SK-N-SH treated with all-trans-retinoic acid at 6 μM for 48 hours (cell line): Measurements from ENCODE around the gene SLC27A5.
"Not testable (repeated sequence)": the region's sequence is repeated elsewhere in the genome, so short reads cannot be mapped to it uniquely, and the experiment has no call there.

ENCODE experiments used
- ATAC-seq: fragments of 200-7000 bp; cut with Tn5 transposase; 3 replicates; pipeline ENCODE4 v1.9.1; 2020; ENCODE audit warnings: mild to moderate bottlenecking, moderate library complexity
- ARNTL ChIP-seq: fragments of 450-650 bp; formaldehyde crosslinking; IDR thresholded peaks from 2 replicates; pipeline ENCODE4 v1.5.0; 2020; ENCODE audit warnings: low read depth, mild to moderate bottlenecking, moderate library complexity, borderline replicate concordance
- BACH2 ChIP-seq: fragments of 250-450 bp; sonication (Bioruptor Pico); IDR thresholded peaks from 2 replicates; pipeline ENCODE4 v1.9.0; 2021; ENCODE audit warnings: mild to moderate bottlenecking, borderline replicate concordance
- CSDC2 ChIP-seq: fragments of 250-450 bp; sonication (Bioruptor Pico); IDR thresholded peaks from 2 replicates; pipeline ENCODE4 v1.5.0; 2020; ENCODE audit warnings: mild to moderate bottlenecking, moderate library complexity
- ESRRG ChIP-seq: fragments of 250-450 bp; sonication (Bioruptor Pico); IDR thresholded peaks from 2 replicates; pipeline ENCODE4 v1.6.1; 2021; ENCODE audit warnings: mild to moderate bottlenecking
- GLIS3 ChIP-seq: fragments of 250-450 bp; sonication (Bioruptor Pico); IDR thresholded peaks from 2 replicates; pipeline ENCODE4 v1.5.0; 2020; ENCODE audit warnings: mild to moderate bottlenecking, moderate library complexity
- ISL1 ChIP-seq: fragments of 250-450 bp; sonication (Bioruptor Pico); IDR thresholded peaks from 2 replicates; pipeline ENCODE4 v2.1.2; 2022; ENCODE audit warnings: mild to moderate bottlenecking, moderate library complexity
- OSR1 ChIP-seq: fragments of 250-450 bp; sonication (Bioruptor Pico); IDR thresholded peaks from 2 replicates; pipeline ENCODE4 v1.8.0; 2022; ENCODE audit warnings: moderate library complexity, mild to moderate bottlenecking, inconsistent platforms
- PPARA ChIP-seq: fragments of 250-450 bp; sonication (Bioruptor Pico); IDR thresholded peaks from 2 replicates; pipeline ENCODE4 v1.5.0; 2020; ENCODE audit warnings: mild to moderate bottlenecking, borderline replicate concordance
- RARB ChIP-seq: fragments of 250-450 bp; sonication (Bioruptor Pico); IDR thresholded peaks from 2 replicates; pipeline ENCODE4 v1.8.0; 2021; ENCODE audit warnings: mild to moderate bottlenecking, moderate library complexity
- SNAI2 ChIP-seq: fragments of 250-450 bp; sonication (Bioruptor Pico); IDR thresholded peaks from 2 replicates; pipeline ENCODE4 v1.5.0; 2020; ENCODE audit warnings: mild to moderate bottlenecking, moderate library complexity
- TCF4 ChIP-seq: fragments of 250-450 bp; sonication (Bioruptor Pico); IDR thresholded peaks from 2 replicates; pipeline ENCODE4 v1.8.0; 2021; ENCODE audit warnings: mild to moderate bottlenecking, moderate library complexity, borderline replicate concordance
- TOX ChIP-seq: fragments of 250-450 bp; sonication (Bioruptor Pico); IDR thresholded peaks from 2 replicates; pipeline ENCODE4 v1.8.0; 2021; ENCODE audit warnings: mild to moderate bottlenecking, moderate library complexity, borderline replicate concordance
- ZC3H10 ChIP-seq: fragments of 250-450 bp; sonication (Bioruptor Pico); IDR thresholded peaks from 2 replicates; pipeline ENCODE4 v1.5.1; 2021; ENCODE audit warnings: mild to moderate bottlenecking, moderate library complexity
- ZFP3 ChIP-seq: fragments of 250-450 bp; sonication (Bioruptor Pico); IDR thresholded peaks from 2 replicates; pipeline ENCODE4 v1.5.0; 2020; ENCODE audit warnings: mild to moderate bottlenecking, moderate library complexity
- ZFP30 ChIP-seq: fragments of 450-650 bp; formaldehyde crosslinking; IDR thresholded peaks from 2 replicates; pipeline ENCODE4 v1.5.0; 2022; ENCODE audit warnings: mild to moderate bottlenecking, moderate library complexity
- ZNF565 ChIP-seq: fragments of 450-650 bp; formaldehyde crosslinking; conservative IDR thresholded peaks from 2 replicates; pipeline ENCODE4 v1.5.0; 2020; ENCODE audit warnings: low read depth, mild to moderate bottlenecking, moderate library complexity
- ZNF70 ChIP-seq: fragments of 450-650 bp; formaldehyde crosslinking; IDR thresholded peaks from 2 replicates; pipeline ENCODE4 v1.5.0; 2020; ENCODE audit warnings: mild to moderate bottlenecking, moderate library complexity
- TF ChIP-seq, protein P1 (sequence below): fragments of 250-450 bp; sonication (Bioruptor Pico); IDR thresholded peaks from 2 replicates; pipeline ENCODE4 v1.5.1; 2021; ENCODE audit warnings: mild to moderate bottlenecking, moderate library complexity
- TF ChIP-seq, protein P2 (sequence below): fragments of 250-450 bp; sonication (Bioruptor Pico); IDR thresholded peaks from 2 replicates; pipeline ENCODE4 v1.8.0; 2020; ENCODE audit warnings: mild to moderate bottlenecking, moderate library complexity, borderline replicate concordance
- TF ChIP-seq, protein P3 (sequence below): fragments of 250-450 bp; sonication (Bioruptor Pico); IDR thresholded peaks from 2 replicates; pipeline ENCODE4 v1.8.0; 2021; ENCODE audit warnings: low read depth, mild to moderate bottlenecking, moderate library complexity, borderline replicate concordance

The SLC27A5 gene

DNA sequence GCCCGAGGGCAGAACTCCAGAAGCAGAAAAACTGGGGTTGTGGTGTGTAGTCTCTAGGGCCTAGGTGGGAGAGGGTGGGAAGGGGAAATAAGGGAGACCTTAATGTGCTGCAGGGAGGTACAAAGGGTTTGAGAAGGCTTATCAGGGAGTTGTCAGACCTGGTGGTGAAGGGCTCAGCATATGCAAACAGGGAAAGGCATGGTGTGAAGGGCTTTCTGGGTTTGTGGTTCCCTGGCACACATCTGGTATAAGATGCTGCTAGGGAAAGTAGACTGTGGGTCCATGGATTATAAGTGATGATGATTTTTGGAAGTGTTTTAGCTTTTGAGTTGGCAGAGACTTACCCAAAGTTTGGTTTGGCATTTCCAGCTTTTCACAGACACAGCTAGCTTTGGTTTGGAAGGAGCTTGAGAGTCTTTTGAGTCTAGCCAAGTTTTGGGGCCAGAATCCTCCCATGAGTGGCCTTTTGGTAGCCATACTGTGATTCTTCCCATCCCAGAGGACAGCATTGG lies 34.3 kb upstream of the SLC27A5 start:
- ATAC-seq = no peak
- TF ChIP-seq ESRRG (CRISPR knock-in tag) (no peak), GLIS3 (CRISPR knock-in tag) (no peak), RARB (CRISPR knock-in tag) (no peak), ARNTL (CRISPR knock-in tag) (no peak), ZNF565 (CRISPR knock-in tag) (no peak)

DNA sequence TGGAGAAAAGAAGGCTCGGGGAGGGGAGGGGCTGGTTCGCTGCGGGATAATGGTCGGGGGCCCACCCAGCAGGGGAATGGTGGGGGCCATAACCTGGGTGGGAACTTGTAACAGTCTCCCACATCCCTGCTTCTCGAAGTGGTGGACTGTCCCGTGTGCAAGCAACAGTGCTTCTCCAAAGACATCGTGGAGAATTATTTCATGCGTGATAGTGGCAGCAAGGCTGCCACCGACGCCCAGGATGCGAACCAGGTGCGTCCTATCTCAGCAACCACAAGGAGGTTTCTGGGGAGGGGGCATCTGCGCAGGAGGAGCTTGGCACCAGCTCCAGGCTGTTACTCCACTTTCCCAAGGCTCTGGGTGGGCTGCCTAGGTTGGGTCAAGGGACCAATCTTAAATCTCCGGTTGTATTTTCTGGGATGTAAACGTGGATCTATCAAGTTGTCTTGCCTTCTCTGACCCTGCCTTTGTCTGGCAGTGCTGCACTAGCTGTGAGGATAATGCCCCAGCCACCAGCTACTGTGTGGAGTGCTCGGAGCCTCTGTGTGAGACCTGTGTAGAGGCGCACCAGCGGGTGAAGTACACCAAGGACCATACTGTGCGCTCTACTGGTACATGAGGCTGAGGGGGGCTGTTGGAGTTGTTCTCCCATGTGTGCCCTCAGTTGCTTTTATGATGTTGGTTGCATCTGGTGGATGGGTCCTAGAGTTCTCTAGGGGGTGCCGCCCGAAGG lies 33.7 kb upstream of the SLC27A5 start:
- TF ChIP-seq BACH2 (no peak), ZNF565 (CRISPR knock-in tag) (no peak), OSR1 (CRISPR knock-in tag) (no peak), ZFP3 (CRISPR knock-in tag) (no peak), ZFP30 (no peak), PPARA (CRISPR knock-in tag) (no peak), SNAI2 (CRISPR knock-in tag) (no peak), ISL1 (CRISPR knock-in tag) (no peak), ESRRG (CRISPR knock-in tag) (no peak), TCF4 (CRISPR knock-in tag) (no peak), CSDC2 (CRISPR knock-in tag) (no peak), ARNTL (CRISPR knock-in tag) (no peak), RARB (CRISPR knock-in tag) (no peak), ZC3H10 (CRISPR knock-in tag) (no peak)
- TF ChIP-seq, protein P1, sequence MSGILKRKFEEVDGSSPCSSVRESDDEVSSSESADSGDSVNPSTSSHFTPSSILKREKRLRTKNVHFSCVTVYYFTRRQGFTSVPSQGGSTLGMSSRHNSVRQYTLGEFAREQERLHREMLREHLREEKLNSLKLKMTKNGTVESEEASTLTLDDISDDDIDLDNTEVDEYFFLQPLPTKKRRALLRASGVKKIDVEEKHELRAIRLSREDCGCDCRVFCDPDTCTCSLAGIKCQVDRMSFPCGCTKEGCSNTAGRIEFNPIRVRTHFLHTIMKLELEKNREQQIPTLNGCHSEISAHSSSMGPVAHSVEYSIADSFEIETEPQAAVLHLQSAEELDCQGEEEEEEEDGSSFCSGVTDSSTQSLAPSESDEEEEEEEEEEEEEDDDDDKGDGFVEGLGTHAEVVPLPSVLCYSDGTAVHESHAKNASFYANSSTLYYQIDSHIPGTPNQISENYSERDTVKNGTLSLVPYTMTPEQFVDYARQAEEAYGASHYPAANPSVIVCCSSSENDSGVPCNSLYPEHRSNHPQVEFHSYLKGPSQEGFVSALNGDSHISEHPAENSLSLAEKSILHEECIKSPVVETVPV (CRISPR knock-in tag) = no peak
- ATAC-seq = no peak

DNA sequence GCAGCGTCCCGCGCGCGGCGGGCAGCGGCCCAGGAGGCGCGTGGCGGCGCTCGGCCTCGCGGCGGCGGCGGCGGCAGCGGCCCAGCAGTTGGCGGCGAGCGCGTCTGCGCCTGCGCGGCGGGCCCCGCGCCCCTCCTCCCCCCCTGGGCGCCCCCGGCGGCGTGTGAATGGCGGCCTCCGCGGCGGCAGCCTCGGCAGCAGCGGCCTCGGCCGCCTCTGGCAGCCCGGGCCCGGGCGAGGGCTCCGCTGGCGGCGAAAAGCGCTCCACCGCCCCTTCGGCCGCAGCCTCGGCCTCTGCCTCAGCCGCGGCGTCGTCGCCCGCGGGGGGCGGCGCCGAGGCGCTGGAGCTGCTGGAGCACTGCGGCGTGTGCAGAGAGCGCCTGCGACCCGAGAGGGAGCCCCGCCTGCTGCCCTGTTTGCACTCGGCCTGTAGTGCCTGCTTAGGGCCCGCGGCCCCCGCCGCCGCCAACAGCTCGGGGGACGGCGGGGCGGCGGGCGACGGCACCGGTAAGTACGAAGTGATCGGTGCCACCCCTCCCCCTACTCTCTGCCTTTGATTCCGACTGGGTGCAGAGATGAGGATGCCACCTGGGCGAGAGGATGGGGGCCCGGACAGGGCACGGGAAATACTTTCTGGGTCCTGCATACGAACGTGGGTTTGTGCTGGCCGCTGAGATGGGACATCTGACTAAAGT lies 32.9 kb upstream of the SLC27A5 start:
- TF ChIP-seq ESRRG (CRISPR knock-in tag) = no peak
- TF ChIP-seq ZFP30 = no peak
- no peak for TF ChIP-seq TOX (CRISPR knock-in tag)
- TF ChIP-seq ZC3H10 (CRISPR knock-in tag) = no peak
- TF ChIP-seq, protein P2, sequence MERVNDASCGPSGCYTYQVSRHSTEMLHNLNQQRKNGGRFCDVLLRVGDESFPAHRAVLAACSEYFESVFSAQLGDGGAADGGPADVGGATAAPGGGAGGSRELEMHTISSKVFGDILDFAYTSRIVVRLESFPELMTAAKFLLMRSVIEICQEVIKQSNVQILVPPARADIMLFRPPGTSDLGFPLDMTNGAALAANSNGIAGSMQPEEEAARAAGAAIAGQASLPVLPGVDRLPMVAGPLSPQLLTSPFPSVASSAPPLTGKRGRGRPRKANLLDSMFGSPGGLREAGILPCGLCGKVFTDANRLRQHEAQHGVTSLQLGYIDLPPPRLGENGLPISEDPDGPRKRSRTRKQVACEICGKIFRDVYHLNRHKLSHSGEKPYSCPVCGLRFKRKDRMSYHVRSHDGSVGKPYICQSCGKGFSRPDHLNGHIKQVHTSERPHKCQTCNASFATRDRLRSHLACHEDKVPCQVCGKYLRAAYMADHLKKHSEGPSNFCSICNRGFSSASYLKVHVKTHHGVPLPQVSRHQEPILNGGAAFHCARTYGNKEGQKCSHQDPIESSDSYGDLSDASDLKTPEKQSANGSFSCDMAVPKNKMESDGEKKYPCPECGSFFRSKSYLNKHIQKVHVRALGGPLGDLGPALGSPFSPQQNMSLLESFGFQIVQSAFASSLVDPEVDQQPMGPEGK (CRISPR knock-in tag) = no peak
- TF ChIP-seq, protein P3, sequence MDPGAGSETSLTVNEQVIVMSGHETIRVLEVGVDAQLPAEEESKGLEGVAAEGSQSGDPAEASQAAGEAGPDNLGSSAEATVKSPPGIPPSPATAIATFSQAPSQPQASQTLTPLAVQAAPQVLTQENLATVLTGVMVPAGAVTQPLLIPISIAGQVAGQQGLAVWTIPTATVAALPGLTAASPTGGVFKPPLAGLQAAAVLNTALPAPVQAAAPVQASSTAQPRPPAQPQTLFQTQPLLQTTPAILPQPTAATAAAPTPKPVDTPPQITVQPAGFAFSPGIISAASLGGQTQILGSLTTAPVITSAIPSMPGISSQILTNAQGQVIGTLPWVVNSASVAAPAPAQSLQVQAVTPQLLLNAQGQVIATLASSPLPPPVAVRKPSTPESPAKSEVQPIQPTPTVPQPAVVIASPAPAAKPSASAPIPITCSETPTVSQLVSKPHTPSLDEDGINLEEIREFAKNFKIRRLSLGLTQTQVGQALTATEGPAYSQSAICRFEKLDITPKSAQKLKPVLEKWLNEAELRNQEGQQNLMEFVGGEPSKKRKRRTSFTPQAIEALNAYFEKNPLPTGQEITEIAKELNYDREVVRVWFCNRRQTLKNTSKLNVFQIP = no peak
- no peak for TF ChIP-seq ARNTL (CRISPR knock-in tag)
- ATAC-seq = no peak; the same call in 1 of the 3 replicates

DNA sequence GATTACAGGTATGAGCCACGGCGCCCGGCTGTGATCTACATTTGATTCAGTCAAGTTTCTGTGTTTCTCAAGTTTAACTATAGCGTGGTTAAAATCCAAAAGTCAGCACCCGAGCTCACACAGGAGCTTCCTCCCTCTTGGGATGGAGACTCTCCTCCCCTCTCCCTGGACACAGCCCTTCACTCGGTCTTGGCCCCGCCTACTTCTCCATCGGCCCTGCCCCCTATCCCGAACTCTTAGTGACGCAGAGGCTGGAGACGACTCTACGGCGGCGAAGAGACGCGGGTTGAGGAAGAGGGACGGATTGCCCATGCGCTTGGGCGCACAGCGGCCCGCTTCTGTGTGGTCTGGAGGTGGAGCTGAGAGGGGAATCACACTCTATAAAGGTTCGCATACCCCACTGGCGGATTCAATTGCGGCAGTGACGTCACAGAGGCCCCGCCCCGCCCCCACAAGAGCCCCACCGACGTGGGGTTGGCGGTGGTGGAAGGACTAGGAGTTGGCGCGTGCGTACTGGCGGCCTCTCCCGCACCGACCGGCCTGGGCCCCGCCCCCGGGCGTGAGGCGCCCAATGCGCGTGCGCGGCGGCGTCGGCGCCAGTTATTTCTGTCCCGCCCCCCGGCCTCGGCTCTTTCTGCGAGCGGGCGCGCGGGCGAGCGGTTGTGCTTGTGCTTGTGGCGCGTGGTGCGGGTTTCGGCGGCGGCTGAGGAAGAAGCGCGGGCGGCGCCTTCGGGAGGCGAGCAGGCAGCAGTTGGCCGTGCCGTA lies 32.2 kb upstream of the SLC27A5 start, which contains the start of gene TRIM28:
Gene TRIM28 (plus strand): TSS at position 239 of the 765 bp plus-strand sequence. CDS start 694 bp downstream, outside the sequence.
- ATAC-seq = peak; percentile 96
- TF ChIP-seq ZNF70 (CRISPR knock-in tag) (no peak), ZC3H10 (CRISPR knock-in tag) (peak; percentile 74; the same call in 1 of the 2 replicates)

DNA sequence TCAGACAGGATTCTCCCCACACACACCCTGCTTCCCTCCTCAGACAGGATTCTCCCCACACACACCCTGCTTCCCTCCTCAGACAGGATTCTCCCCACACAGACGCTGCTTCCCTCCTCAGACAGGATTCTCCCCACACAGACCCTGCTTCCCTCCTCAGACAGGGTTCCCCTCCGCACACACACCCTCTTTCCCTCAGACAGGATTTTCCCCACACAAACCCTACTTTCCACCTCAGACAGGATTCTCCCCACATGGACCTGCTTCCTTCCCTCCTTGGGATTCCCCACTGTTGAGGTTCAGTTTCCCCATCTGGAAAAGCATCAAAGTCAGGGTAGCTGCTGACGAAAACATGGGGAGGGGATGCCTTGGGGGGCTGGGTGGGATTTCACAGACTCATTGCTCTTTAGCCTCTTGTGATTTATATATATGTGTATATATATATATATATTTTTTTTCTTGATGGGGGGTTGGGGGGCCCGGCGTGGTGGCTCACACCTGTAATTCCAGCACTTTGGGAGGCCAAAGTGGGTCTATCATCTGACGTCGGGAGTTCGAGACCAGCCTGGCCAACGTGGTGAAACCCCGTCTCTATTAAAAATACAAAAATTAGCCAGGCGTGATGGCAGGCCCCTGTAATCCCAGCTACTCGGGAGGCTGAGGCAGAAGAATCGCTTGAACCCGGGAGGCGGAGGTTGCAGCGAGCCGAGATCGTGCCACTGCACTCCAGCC lies 31.0 kb upstream of the SLC27A5 start:
- ATAC-seq = not testable (repeated sequence)

DNA sequence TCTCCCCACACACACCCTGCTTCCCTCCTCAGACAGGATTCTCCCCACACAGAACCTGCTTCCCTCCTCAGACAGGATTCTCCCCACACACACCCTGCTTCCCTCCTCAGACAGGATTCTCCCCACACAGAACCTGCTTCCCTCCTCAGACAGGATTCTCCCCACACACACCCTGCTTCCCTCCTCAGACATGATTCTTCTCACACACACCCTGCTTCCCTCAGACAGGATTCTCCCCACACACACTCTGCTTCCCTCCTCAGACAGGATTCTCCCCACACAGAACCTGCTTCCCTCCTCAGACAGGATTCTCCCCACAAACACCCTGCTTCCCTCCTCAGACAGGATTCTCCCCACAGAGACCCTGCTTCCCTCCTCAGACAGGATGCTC lies 27.4 kb upstream of the SLC27A5 start:
- ATAC-seq = not testable (repeated sequence)
